ENCODE data around the gene FAAH. TPM values are rescaled to one million over a fixed set of nuclear protein-coding genes. Genes with fewer than 3 reads are reported as not detected.

FAAH gene
- total RNA-seq, 1 experiment from 2014 or later: 24.8 TPM

DNA sequence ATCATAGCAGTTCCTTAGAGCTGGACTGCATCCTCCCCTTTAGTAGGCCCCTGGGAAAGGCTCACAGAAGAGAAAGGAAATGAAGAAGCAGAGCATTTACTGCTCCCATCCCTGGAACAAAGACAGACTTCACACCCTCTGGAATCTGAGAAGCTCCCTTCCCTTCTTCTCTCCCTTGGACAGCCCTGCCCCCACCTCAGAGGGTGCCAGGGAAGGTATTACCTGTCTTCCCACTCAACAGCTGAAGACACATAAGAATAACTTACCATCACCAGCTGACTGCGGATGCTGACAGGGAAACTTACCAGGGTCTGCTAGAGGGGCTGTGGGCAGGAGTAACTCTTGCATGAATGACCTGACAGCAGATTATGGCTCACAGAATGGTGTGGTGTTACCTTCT, 14.1 kb upstream of the FAAH start:
- H2AFZ ChIP-seq (ENCODE audit: low read depth, low read length, poor library complexity, severe bottlenecking): no peak overlapping the region
- RAD21 ChIA-PET (ENCODE audit: low non-redundant PET in 1 of 2, low total read pairs in 2 of 2, uncharacterized antibody in 2 of 2, unreplicated experiment in 2 of 2): no interaction called here
- BruUV-seq (replicated peaks): no TSS peak
- no peak for ATAC-seq
- H3K4me3 ChIP-seq (replicated peaks in 1 of 2; ENCODE audit: low read depth in 1 of 2, low read length in 2 of 2): no peak overlapping the region
- H3K27me3 ChIP-seq (ENCODE audit: insufficient read depth, low read length): no peaks in the 10 kb centered on the region
- CTCF ChIA-PET: no interaction called here
- H3K4me1 ChIP-seq (ENCODE audit: control insufficient read depth in 1 of 2, insufficient read depth in 2 of 2, low read length in 2 of 2): no peaks in the 10 kb centered on the region
- no peak overlapping the region for H3K4me2 ChIP-seq (ENCODE audit: low read length)
- H3K36me3 ChIP-seq (ENCODE audit: control insufficient read depth in 1 of 2, insufficient read depth in 2 of 2, low read length in 2 of 2): no peaks in the 10 kb centered on the region
- no peaks in the 10 kb centered on the region for H4K20me1 ChIP-seq (ENCODE audit: insufficient read depth)
- no peaks in the 10 kb centered on the region for H3K79me2 ChIP-seq (ENCODE audit: insufficient read depth, low read length)
- no peaks in the 10 kb centered on the region; a peak in 2 of 4 replicates for H3K9me3 ChIP-seq (ENCODE audit: control insufficient read depth in 1 of 2, insufficient read depth in 1 of 2, low read depth in 1 of 2, low read length in 2 of 2)
- DNase-seq (ENCODE audit: low read depth, low spot score): no peak
- POLR2A ChIA-PET: no interaction called here
- intact Hi-C loops (cut with micrococcal nuclease): no loop called here
- no peak overlapping the region for H3K27ac ChIP-seq (ENCODE audit: low read depth, low read length)
- H3K9me2 ChIP-seq (ENCODE audit: insufficient read depth): no peaks in the 10 kb centered on the region
- no peak overlapping the region for H3K9ac ChIP-seq (ENCODE audit: low read length)
- TF ChIP-seq YY1 (IDR thresholded peaks at IDR 0.05; ENCODE audit: extremely low read depth, insufficient replicate concordance, low read depth, low read length): no peak
- TF ChIP-seq, protein P1, sequence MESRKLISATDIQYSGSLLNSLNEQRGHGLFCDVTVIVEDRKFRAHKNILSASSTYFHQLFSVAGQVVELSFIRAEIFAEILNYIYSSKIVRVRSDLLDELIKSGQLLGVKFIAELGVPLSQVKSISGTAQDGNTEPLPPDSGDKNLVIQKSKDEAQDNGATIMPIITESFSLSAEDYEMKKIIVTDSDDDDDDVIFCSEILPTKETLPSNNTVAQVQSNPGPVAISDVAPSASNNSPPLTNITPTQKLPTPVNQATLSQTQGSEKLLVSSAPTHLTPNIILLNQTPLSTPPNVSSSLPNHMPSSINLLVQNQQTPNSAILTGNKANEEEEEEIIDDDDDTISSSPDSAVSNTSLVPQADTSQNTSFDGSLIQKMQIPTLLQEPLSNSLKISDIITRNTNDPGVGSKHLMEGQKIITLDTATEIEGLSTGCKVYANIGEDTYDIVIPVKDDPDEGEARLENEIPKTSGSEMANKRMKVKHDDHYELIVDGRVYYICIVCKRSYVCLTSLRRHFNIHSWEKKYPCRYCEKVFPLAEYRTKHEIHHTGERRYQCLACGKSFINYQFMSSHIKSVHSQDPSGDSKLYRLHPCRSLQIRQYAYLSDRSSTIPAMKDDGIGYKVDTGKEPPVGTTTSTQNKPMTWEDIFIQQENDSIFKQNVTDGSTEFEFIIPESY (IDR thresholded peaks at IDR 0.05; ENCODE audit: extremely low read depth, insufficient replicate concordance, low read length): no peak

DNA sequence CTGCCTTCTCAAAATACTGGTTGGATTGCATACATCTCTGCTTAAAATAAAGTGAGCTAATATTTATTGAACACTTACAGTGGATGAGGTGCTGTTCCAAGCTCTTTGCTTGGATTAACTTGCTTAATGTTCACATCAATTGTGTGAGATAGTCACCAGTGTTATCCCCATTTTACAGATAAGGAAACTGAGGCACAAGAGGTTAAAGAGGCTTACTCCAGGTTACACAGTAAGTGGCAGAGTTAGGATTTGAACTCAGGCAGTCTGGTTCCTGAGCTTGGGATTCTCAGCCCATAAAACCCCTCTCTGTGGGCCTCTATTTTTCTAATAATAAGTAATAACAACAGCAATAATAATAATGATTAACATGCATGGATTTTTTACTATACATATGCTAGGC, 13.6 kb upstream of the FAAH start:
- no peaks in the 10 kb centered on the region; a peak in 2 of 4 replicates for H3K9me3 ChIP-seq (ENCODE audit: control insufficient read depth in 1 of 2, insufficient read depth in 1 of 2, low read depth in 1 of 2, low read length in 2 of 2)
- no peak overlapping the region for H3K27ac ChIP-seq (ENCODE audit: low read depth, low read length)
- no peak overlapping the region for H3K9ac ChIP-seq (ENCODE audit: low read length)
- no peaks in the 10 kb centered on the region for H3K79me2 ChIP-seq (ENCODE audit: insufficient read depth, low read length)
- H2AFZ ChIP-seq (ENCODE audit: low read depth, low read length, poor library complexity, severe bottlenecking): no peak overlapping the region
- no peaks in the 10 kb centered on the region for H3K27me3 ChIP-seq (ENCODE audit: insufficient read depth, low read length)
- no TSS peak for BruUV-seq (replicated peaks)
- H3K36me3 ChIP-seq (ENCODE audit: control insufficient read depth in 1 of 2, insufficient read depth in 2 of 2, low read length in 2 of 2): no peaks in the 10 kb centered on the region
- DNase-seq (ENCODE audit: low read depth, low spot score): no peak
- H4K20me1 ChIP-seq (ENCODE audit: insufficient read depth): no peaks in the 10 kb centered on the region
- ChIA-PET POLR2A (no interaction called here), CTCF (no interaction called here), RAD21 (ENCODE audit: low non-redundant PET in 1 of 2, low total read pairs in 2 of 2, uncharacterized antibody in 2 of 2, unreplicated experiment in 2 of 2) (no interaction called here)
- no peak overlapping the region for H3K4me3 ChIP-seq (replicated peaks in 1 of 2; ENCODE audit: low read depth in 1 of 2, low read length in 2 of 2)
- no peak for ATAC-seq
- intact Hi-C loops (cut with micrococcal nuclease): no loop called here
- TF ChIP-seq RAD21 (IDR thresholded peaks at IDR 0.05; ENCODE audit: low read depth) (no peak), EGR1 (IDR thresholded peaks at IDR 0.05; ENCODE audit: low read depth) (no peak), ZFX (IDR thresholded peaks at IDR 0.05) (no peak), ELF1 (IDR thresholded peaks at IDR 0.05; ENCODE audit: borderline replicate concordance, low read depth) (no peak), CTCF (IDR thresholded peaks at IDR 0.05 in 2 of 3, conservative IDR thresholded peaks at IDR 0.05 in 1 of 3; ENCODE audit: borderline replicate concordance in 1 of 3, insufficient read depth in 1 of 3, low read depth in 2 of 3, low read length in 2 of 3) (no peak), YY1 (IDR thresholded peaks at IDR 0.05; ENCODE audit: extremely low read depth, insufficient replicate concordance, low read depth, low read length) (no peak), EZH2phosphoT487 (IDR thresholded peaks at IDR 0.05; ENCODE audit: borderline replicate concordance) (no peak)
- TF ChIP-seq, protein P1 (IDR thresholded peaks at IDR 0.05; ENCODE audit: extremely low read depth, insufficient replicate concordance, low read length): no peak
- TF ChIP-seq, protein P2, sequence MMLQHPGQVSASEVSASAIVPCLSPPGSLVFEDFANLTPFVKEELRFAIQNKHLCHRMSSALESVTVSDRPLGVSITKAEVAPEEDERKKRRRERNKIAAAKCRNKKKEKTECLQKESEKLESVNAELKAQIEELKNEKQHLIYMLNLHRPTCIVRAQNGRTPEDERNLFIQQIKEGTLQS (IDR thresholded peaks at IDR 0.05): no peak
- no peaks in the 10 kb centered on the region for H3K9me2 ChIP-seq (ENCODE audit: insufficient read depth)
- no peak overlapping the region for H3K4me2 ChIP-seq (ENCODE audit: low read length)
- H3K4me1 ChIP-seq (ENCODE audit: control insufficient read depth in 1 of 2, insufficient read depth in 2 of 2, low read length in 2 of 2): no peaks in the 10 kb centered on the region
